Activated CD4-positive, CD25-positive, alpha-beta regulatory T cell treated with anti-CD3 and anti-CD28 coated beads, Interleukin-2, amount 50 U/mL, for 24 hours (primary cell): ENCODE data around the gene USH1C.

Source experiments
- ATAC-seq, 2 donors: fragments of 150-1000 bp; cut with Tn5 transposase; one replicate each; pipeline ENCODE4 v1.10.0; 2021; ENCODE audit warnings: mild to moderate bottlenecking in 1 of 2, moderate library complexity in 1 of 2

USH1C gene

GRCh38 chr11:17546240-17546639 lies 2.0 kb upstream of the USH1C start:
- ATAC-seq, result no peak

GRCh38 chr11:17543574-17544180 lies 539 bp downstream of the USH1C start:
- ATAC-seq, result no peak

DNA sequence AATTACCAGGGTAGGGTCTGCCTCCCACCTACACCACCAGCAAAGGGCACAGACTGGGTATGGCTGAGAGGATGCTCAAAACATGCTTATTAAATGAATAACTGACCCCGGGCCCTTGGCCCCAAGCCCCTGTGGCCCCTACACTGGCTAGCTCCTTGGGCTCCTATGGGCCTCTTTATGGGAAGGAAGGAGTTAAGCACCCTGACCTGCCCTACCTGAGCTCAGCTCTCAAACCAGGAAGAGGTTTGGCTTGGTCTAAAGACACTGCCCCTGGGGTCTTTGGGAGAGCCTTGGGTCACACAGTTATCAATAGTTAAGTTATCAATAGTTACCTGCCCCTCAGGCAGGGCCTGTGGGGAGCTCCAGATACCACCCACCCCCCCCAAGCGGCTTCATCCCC lies 1.2 kb downstream of the USH1C start:
- ATAC-seq, result no peak

DNA sequence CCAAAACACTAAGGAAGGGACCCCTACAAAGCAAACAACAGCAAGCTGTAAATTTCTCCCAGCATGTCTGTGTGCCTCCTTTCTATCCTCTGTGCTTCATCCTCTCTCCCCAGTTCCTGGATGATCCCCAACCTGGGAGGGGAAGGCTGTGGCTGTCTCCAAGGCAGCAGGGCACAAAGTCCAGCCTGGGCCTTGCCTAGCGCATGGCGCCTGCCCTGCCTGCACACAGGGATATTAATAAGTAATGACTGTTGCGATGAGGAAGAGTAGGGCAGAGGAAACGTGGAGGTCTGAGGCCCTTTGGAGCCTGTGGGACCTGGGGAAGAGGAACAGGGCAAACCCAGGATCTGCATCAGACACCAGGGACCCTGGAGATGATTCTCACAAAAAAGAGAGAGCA lies 2.0 kb downstream of the USH1C start:
- no peak for ATAC-seq

DNA sequence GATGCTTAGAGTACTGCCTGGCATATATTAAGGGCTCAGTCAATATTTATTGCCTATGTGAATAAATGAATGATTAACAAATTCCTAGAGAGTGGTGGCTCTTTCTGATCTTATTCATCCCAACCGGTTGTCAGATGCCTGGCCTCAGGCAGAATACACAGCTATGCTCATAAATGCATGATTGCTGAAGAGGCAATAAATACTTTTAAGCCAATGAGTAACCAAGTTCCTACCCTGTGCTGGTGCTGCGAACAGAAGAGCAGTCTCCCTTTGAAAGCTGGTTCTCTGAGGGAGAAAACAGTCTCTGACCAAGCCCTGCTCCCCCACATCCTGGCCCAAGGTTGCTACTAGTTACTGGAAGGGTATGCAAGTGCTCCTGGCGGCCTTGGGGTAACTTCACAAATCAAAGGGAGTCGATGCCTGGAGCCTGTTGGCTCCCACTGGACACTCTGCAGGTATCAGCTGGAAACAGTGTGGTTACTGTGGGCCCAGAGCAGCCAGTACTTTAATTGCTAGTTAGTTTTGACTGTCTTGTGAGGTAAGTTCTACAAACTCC lies 2.8 kb downstream of the USH1C start:
- no peak for ATAC-seq

GRCh38 chr11:17540807-17541206 lies 3.4 kb downstream of the USH1C start:
- no peak for ATAC-seq

DNA sequence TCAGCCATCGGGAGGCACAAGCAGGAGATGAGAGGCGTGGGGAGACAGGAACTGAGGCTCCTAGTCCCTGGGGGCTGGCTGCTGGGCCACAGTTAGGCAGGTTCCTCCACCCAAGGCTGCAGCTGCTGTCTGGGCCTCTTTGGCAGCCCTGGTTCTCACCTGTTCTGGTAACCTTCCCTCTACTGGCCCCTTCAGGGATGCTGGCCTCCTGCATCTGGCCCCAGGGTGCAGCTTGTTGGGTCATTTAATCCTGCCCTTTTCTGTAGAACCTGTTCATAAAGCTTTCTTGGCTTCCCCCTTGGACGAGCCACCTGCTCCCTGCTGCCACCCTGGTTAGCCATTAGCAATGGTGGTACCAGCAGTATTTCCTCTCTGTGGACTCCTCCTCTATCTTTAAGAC lies 5.5 kb downstream of the USH1C start:
- no peak for ATAC-seq

DNA sequence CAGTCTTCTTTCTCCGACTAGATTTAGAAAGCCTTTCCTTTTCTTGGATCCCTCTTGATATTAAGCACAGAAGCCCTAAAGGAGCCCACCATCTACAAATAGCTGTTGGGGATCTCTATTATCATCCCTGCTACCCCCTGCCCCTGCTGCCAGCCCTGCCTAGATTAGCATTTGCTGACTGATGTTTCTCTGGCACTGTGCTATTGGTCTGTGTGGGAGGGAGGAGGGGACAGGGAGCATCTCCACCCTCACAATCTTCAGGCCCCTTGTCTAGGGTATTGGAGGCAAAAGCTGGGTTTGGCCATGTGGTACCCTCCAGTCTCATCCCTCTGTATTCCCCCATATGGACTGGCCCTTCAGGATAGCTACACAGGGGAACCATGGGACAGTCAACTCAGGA lies 6.2 kb downstream of the USH1C start:
- ATAC-seq, result no peak

GRCh38 chr11:17537261-17537660 lies 7.0 kb downstream of the USH1C start:
- ATAC-seq, result no peak

- ATAC-seq, result no peak
These were observed 8.7 kb downstream of the USH1C start for GRCh38 chr11:17535488-17535887.

DNA sequence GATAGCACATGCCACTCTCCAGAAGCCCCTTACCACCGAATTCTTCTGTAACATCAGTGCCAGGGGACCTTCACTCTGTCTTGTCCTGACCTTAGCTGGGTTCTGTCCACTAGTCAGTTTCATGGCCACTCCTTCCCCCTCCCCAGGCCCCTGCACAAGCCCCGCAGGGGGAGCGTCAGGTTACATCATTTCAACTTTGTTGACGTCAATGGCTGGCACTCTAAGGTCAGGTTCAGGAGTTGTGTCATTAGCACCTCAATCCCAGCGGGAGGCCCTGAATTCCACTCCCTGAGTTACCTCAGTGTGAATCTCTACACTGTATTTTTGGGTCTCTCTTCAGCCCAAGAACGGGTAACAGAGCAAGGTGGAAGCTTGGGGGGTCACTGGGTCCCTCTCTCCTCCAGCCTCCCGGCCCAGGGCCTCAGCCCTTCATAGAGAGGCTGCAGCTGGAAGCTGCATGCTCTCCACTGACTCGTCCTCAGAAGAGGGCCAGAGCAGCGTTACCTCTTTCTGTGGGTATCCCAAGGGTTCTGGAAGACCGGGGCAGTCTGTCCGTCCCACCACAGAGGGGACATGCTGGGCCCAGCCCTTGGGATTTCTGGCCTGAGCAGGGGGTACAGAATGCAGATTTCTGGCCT lies 10.3 kb downstream of the USH1C start:
- no peak for ATAC-seq

DNA sequence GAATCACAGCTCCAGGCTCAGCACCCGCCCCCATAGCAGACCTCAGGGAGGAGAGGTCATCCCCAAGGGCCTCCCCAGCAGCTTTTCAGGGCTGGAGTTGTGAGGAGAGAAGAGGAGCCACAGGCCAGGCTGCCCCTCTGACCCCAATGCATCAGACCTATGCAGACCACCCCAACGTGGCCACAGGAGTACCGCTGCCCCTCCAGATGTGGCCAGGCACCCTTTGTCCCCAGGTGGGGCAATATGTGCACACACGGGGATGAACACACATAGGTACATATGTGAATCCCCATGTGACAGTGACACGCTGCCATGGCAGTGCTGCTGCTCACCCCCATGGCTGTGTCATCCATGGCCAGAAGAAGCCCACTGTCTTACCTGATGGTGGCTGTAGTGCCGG lies 10.9 kb downstream of the USH1C start:
- no peak for ATAC-seq

GRCh38 chr11:17532784-17533183 lies 11.4 kb downstream of the USH1C start:
- no peak for ATAC-seq

GRCh38 chr11:17531636-17532113 lies 12.5 kb downstream of the USH1C start:
- no peak for ATAC-seq

- no peak for ATAC-seq
These were observed 13.1 kb downstream of the USH1C start for GRCh38 chr11:17531071-17531600.

DNA sequence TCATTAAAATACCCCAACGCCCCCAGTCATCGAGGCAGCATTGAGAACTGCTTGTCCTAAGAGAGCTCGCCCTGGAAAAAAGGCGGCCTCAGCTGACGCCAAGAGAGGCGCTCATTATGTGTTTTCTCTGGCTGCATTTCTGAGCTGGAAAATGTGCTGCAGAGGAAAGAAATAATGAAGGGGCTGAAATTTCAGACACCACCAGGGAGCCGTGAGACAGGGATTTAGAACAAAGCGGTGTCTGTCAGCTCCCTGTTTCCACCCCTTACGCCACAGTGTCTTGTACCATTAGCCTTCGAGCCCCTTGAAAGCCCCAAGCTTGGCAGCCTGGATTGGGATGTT lies 14.4 kb downstream of the USH1C start:
- no peak for ATAC-seq

GRCh38 chr11:17528906-17529843 lies 15.0 kb downstream of the USH1C start:
- ATAC-seq, result no peak

DNA sequence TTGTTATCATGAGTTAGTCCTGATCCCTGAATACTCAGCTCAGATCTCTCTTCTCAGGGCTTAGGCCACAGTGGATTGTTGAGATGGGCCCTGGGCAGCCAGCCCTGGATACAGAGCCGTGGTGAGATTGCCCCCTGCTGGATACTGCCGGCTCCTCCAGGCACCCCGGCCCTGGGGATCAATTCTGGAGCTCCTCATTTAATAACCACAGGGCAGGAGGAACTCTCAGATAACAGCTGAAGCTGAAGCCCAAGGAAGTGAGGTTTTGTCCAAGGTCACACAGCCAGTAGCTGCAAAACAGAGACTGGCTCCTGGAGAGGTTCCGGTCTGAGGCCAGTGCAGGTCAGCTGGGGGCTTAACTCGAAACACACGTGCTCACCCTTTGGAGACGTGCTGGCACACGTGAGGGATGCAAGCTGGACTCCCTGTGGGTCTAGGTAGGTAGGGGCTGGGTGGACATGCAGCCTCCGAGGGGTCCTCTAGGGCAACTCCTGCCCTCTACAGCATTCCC lies 16.0 kb downstream of the USH1C start:
- ATAC-seq, result peak; percentile 55 to 60

DNA sequence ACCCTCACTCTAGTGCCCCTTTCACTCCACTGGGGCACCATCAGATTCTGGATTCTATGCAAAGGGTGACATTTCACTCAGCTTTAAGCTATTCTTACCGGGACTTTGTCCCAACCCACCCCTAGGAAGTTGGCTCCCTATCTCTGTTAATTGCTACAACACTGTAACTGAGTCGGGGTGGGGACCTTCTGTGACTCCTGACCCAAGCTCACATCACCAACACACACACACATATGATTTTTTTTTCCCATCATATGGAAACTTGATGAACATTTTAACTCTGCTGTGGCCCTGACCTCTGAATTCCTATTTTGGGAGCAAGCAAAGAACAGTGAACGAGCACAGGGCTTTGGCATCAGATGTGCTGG lies 16.6 kb downstream of the USH1C start:
- no peak for ATAC-seq

GRCh38 chr11:17526931-17527627 lies 17.1 kb downstream of the USH1C start:
- ATAC-seq, result no peak

GRCh38 chr11:17526326-17526725 lies 17.9 kb downstream of the USH1C start:
- ATAC-seq, result no peak

GRCh38 chr11:17525570-17525969 lies 18.6 kb downstream of the USH1C start:
- no peak for ATAC-seq
